ENCODE results near the gene DISP3. TPM values are rescaled to one million over a fixed set of nuclear protein-coding genes. Genes with fewer than 3 reads are reported as not detected.

Gene DISP3
- total and polyA plus RNA-seq, 2 of the 13 experiments (the other 11 are each of a cell fraction or from before 2014, with no cell fraction given) = 0.08 to 0.13 TPM

DNA sequence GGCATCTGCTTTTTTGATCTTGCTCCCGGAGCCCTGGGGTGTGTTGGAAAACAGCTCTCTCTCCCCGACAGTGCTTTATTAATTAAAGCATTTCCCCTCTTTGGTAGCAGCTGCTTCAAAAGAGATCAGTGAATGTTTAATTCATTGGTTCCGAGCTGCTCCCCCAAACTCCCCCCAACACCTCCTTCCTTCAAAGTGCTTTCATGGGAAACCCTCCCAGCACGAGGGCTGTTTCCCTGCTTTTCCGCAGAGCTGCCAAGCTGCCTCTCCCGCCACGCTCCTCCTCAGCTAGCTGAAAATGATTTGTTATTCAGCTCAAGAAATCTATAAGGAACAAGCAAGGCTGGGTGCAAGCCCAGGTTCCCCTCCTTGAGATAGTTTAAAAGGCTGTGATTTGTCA, 40.0 kb upstream of the DISP3 start (continued):
- TF ChIP-seq CBX2 (IDR thresholded peaks at IDR 0.05; ENCODE audit: low read depth, low read length) (no peak), CBX2 (CRISPR knock-in tag; IDR thresholded peaks at IDR 0.05; ENCODE audit: low read depth) (no peak), ZNF777 (CRISPR knock-in tag; IDR thresholded peaks at IDR 0.05) (no peak), ZNF234 (CRISPR knock-in tag; conservative IDR thresholded peaks at IDR 0.05) (no peak), ETV5 (CRISPR knock-in tag; IDR thresholded peaks at IDR 0.05; ENCODE audit: borderline replicate concordance) (no peak), TEAD3 (CRISPR knock-in tag; optimal IDR thresholded peaks at IDR 0.05; ENCODE audit: borderline replicate concordance) (no peak), NCOA2 (CRISPR knock-in tag; IDR thresholded peaks at IDR 0.05) (no peak)
- TF ChIP-seq, protein P1, sequence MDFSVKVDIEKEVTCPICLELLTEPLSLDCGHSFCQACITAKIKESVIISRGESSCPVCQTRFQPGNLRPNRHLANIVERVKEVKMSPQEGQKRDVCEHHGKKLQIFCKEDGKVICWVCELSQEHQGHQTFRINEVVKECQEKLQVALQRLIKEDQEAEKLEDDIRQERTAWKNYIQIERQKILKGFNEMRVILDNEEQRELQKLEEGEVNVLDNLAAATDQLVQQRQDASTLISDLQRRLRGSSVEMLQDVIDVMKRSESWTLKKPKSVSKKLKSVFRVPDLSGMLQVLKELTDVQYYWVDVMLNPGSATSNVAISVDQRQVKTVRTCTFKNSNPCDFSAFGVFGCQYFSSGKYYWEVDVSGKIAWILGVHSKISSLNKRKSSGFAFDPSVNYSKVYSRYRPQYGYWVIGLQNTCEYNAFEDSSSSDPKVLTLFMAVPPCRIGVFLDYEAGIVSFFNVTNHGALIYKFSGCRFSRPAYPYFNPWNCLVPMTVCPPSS (IDR thresholded peaks at IDR 0.05) = no peak

DNA sequence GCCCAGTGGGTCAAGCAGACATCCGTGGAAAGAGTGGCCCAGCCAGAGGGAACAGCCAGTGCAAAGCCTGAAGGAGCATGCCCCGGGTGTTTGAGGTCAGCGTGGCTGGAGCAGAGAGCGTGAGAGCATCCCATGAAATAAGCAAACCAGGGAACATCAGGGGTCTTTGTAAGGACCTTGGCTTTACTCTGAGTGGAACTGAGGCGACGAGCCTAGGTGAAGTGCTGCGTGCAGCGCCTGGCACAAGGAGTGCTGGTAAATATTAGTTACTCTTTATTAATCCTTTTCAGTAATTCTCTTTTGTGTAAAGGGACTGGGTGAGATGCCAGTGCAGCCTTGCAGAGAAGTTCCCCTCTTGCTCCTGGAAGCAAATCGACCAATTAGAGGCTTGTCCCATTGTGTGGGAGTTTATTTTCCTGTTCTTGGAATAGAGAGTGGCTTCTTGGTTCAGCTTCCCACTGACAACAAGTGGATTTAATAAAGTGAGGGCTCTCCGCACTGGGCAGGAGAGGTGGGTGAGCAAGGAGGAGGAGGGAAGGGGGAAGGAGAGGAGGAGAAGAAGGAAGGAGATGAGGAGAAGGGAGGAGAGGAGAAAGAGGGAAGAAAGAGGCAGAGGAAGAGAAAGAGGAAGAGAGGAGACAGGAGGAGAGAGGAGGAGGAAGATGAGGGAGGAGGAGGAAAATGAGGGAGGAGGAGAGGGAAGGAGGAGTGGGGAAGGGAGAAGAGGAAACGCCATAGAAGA, 37.6 kb upstream of the DISP3 start:
- Histone ChIP-seq H3K4me1 (ENCODE audit: insufficient read depth, low read length) (no peaks in the 10 kb centered on the region), H3K27ac (ENCODE audit: extremely low read length, insufficient read depth, low read length) (no peak overlapping the region), H4K20me1 (ENCODE audit: insufficient read depth, low read length) (no peaks in the 10 kb centered on the region), H3K9me3 (ENCODE audit: low read length) (no peaks in the 10 kb centered on the region), H3K9ac (ENCODE audit: insufficient read depth, low read depth, low read length) (no peak overlapping the region), H3K4me2 (ENCODE audit: low read depth, low read length) (no peak overlapping the region), H3K36me3 (replicated peaks in 1 of 2; ENCODE audit: control insufficient read depth in 1 of 2, insufficient read depth in 2 of 2, low read length in 2 of 2) (no peaks in the 10 kb centered on the region), H3K4me3 (replicated peaks in 1 of 3; ENCODE audit: insufficient read depth in 1 of 3, low read depth in 2 of 3, low read length in 3 of 3) (no peak overlapping the region), H3K79me2 (ENCODE audit: insufficient read depth, low read length) (no peaks in the 10 kb centered on the region), H2AFZ (ENCODE audit: low read length) (no peak overlapping the region), H3K27me3 (ENCODE audit: control insufficient read depth in 1 of 2, insufficient read depth in 2 of 2, low read length in 2 of 2) (peaks cover 7 to 87% of the 10 kb centered on the region in 2 experiments; a peak in 4 of 5 replicates)
- ChIA-PET POLR2A (no interaction called here), CTCF (ENCODE audit: low intra/inter-chr PET ratio, low total read pairs) (no interaction called here)
- DNase-seq (ENCODE audit: low spot score) (no peak), ATAC-seq (no peak), FAIRE-seq (no peak)
- TF ChIP-seq ZFP37 (CRISPR knock-in tag; IDR thresholded peaks at IDR 0.05; ENCODE audit: borderline replicate concordance) = no peak
- TF ChIP-seq, protein P2, sequence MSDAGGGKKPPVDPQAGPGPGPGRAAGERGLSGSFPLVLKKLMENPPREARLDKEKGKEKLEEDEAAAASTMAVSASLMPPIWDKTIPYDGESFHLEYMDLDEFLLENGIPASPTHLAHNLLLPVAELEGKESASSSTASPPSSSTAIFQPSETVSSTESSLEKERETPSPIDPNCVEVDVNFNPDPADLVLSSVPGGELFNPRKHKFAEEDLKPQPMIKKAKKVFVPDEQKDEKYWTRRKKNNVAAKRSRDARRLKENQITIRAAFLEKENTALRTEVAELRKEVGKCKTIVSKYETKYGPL (CRISPR knock-in tag; IDR thresholded peaks at IDR 0.05) = no peak
- TF ChIP-seq ZNF446 (CRISPR knock-in tag; IDR thresholded peaks at IDR 0.05) = no peak
- no peak for TF ChIP-seq ZNF253 (CRISPR knock-in tag; IDR thresholded peaks at IDR 0.05; ENCODE audit: borderline replicate concordance)
- TF ChIP-seq ZNF33A (CRISPR knock-in tag; IDR thresholded peaks at IDR 0.05; ENCODE audit: borderline replicate concordance) = no peak
- no peak for TF ChIP-seq ZNF713 (CRISPR knock-in tag; IDR thresholded peaks at IDR 0.05)
- TF ChIP-seq, protein P3, sequence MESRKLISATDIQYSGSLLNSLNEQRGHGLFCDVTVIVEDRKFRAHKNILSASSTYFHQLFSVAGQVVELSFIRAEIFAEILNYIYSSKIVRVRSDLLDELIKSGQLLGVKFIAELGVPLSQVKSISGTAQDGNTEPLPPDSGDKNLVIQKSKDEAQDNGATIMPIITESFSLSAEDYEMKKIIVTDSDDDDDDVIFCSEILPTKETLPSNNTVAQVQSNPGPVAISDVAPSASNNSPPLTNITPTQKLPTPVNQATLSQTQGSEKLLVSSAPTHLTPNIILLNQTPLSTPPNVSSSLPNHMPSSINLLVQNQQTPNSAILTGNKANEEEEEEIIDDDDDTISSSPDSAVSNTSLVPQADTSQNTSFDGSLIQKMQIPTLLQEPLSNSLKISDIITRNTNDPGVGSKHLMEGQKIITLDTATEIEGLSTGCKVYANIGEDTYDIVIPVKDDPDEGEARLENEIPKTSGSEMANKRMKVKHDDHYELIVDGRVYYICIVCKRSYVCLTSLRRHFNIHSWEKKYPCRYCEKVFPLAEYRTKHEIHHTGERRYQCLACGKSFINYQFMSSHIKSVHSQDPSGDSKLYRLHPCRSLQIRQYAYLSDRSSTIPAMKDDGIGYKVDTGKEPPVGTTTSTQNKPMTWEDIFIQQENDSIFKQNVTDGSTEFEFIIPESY (CRISPR knock-in tag; IDR thresholded peaks at IDR 0.05) = no peak
- 5% methylated on average over 10 of the region's 11 CpGs for WGBS (ENCODE audit: low lambda C conversion rate)
- BruUV-seq (replicated peaks) = no TSS peak
- in situ Hi-C loops (cut with HindIII; ENCODE audit: extremely low pct_ligation_motif_present, low pct_unique_long_range_greater_than_20kb) (no loop called here), intact Hi-C loops (cut with micrococcal nuclease; ENCODE audit: unreplicated experiment) (no loop called here)

Measured in HepG2 (cell line).